Measurements from ENCODE around the gene PI4K2B.
"Not testable (repeated sequence)": the region's sequence is repeated elsewhere in the genome, so short reads cannot be mapped to it uniquely, and the experiment has no call there.

Gene PI4K2B

DNA sequence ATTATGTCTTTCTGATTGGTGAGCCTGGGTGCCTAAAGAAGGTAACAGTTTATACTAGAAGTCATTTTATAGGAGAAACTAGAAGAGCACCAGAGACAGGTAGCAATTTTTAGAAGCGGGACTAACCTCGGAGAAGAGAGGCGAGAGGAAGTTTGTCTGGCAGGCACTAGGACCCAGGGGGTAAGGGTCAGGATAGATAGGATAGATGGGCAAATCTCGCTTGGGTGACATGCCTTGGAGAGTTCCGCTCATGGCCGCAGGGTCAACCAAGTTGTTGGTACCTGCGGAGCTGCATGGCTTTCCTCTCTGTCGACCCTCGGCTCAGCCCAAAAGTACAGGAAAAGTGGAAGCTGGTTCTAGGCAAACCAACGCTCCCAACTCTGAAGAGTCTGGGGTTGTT is 11.3 kb downstream of the PI4K2B start:
- DNase-seq, result no peak

DNA sequence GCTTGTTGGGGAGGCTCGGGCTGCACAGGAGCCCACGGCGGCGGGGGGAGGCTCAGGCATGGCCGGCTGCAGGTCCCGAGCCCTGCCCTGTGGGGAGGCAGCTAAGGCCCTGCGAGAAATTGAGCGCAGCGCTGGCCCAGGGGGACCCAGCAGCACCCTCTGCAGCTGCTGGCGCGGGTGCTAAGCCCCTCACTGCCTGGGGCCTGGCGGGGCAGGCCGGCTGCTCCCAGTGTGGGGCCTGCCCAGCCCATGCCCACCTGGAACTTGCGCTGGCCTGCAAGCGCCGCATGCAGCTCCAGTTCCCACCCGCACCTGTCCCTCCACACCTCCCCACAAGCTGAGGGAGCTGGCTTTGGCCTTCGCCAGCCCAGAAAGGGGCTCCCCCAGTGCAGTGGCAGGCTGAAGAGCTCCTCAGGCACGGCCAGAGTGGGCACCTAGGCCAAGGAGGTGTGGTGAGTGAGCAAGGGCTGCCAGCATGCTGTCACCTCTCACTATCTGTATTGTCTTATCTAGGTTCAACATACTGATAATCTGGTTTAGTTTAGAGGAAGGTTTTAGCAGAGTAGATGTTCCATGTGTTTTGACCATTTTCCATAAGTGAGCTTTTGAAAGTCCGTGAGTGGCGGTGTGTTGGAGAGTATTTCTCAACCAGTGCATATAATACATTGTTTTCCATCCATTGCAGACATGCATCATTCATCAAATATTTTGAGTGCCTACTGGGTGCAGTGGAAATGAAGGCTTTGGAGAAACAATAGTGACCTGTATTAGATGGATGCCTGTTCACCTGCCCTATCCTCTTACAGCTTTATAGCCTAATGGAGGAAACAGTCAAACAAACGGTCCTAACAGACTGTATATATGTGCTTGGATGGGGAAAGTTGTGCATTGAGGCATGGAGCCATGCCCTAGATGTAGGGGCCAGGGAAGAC is 13.1 kb downstream of the PI4K2B start:
- no peak for DNase-seq

DNA sequence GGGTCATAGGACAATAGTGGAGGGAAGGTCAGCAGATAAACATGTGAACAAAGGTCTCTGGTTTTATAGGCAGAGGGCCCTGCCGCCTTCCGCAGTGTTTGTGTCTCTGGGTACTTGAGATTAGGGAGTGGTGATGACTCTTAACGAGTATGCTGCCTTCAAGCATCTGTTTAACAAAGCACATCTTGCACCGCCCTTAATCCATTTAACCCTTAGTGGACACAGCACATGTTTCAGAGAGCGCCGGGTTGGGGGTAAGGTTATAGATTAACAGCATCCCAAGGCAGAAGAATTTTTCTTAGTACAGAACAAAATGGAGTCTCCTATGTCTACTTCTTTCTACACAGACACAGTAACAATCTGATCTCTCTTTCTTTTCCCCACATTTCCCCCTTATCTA is 15.0 kb downstream of the PI4K2B start:
- not testable (repeated sequence) for DNase-seq

DNA sequence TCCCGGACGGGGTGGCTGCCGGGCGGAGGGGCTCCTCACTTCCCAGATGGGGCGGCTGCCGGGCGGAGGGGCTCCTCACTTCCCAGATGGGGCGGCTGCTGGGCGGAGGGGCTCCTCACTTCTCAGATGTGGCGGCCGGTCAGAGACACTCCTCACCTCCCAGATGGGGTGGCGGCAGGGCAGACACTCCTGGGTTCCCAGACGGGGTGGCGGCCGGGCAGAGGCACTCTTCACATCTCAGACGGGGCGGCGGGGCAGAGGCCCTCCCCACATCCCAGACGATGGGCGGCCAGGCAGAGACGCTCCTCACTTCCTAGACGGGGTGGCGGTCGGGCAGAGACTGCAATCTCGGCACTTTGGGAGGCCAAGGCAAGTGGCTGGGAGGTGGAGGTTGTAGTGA is 15.7 kb downstream of the PI4K2B start:
- DNase-seq, result not testable (repeated sequence)

DNA sequence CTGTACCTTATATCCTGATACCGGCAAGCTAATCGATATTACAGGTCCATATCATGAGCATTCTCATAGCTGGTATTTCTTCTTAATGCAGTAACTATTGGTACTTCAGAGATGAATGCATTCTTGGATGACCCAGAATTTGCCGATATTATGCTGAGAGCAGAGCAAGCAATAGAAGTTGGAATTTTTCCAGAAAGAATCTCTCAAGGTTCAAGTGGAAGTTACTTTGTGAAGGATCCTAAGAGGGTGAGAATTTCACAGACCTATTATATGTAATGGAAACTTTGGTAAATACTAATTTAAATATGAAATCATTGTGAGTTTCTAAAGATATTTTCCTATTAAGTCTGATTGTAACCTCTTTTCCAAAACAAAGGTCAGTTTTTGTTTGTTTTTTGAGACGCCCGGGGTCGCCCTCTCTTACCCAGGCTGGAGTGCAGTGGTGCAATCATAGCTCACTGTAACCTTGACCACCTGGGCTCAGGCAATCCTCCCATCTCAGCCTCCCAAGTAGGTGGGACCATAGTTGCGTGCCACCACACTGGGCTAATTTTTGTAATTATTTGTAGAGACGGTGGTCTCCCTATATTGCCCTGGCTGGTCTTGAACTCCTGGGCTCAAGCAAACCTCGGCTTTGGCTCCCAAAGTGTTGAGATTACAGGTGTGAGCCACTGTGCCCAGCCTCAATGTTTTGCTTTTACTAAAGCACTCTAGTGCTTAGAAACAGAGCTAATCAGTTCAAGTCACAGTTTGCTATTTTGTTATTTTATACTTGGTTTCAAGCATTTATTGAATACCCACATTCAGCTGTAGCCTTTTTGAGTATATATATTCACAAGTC is 18.6 kb downstream of the PI4K2B start:
- DNase-seq, result no peak

DNA sequence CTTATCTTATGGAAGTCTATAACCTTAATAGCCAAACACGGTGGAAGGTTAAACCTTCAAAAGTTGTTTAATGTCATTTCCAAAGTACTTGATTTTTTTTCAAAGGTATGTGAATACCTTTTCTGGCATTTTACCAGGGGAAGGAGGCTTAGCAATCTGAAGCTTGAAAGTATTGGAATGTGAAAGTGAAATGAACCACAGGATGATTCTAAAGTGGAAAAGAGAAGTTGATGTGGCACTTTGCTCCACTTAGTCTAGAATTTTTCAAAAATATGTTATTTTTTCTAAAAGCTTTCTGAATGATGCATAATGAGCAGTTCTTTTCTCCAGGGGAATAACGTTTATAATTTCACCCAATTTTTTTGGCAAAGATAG is 19.2 kb downstream of the PI4K2B start:
- no peak for DNase-seq

DNA sequence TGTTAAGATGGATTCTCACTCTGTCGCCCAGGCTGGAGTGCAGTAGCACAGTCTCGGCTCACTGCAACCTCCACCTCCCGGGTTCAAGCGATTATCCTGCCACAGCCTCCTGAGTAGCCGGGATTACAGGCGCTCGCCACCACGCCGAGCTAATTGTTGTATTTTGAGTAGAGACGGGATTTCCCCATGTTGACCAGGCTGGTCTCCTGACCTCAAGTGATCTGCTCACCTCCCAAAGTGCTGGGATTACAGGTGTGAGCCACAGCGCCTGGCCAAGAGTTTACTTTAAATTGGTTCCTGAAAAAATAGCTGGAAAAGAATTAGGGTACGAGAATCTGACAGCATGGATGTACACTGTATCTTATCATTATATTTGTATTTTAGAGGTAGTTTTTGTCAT is 20.0 kb downstream of the PI4K2B start:
- not testable (repeated sequence) for DNase-seq

DNA sequence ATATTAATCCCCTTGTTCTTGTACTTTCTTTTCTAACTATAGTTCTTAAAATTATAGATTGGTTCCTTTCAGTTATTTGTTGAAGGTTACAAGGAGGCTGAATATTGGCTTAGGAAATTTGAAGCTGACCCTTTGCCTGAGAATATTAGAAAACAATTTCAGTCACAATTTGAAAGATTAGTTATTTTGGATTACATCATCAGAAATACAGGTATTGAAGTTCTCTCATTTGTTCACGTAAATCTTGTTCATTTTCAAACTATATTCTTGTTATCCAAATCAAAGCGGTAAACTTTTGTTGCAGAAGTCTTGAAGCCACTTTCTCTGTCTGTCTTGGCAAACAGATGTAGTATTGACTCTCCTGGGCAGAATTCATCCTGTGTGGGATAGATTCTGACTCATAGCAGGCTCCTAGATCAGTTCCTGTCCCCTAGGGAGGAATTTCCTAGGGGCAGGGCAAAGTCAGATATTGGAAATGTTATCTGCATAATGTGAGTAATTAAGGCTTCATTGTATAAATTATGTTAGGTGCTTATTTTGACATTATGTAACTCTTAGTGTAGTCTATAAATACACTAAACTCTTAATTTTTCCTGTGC is 25.2 kb downstream of the PI4K2B start:
- no peak for DNase-seq

DNA sequence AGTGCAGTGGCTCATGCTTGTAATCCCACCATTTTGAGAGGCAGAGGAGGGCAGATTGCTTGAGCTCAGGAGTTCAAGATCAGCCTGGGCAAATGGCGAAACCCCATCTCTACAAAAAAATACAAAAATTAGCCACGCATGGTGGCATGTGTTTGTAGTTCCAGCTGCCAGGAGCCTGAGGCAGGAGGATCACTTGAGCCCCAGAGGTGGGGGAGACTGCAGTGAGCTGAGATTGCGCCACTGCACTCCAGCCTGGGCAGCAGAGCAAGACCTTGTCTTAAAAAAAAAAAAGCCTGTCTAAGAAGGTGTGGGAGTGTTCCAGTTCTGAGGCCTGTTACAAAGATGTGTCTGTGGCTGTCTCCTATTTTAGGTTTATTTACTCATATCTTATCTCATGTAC is 38.0 kb downstream of the PI4K2B start:
- no peak for DNase-seq

DNA sequence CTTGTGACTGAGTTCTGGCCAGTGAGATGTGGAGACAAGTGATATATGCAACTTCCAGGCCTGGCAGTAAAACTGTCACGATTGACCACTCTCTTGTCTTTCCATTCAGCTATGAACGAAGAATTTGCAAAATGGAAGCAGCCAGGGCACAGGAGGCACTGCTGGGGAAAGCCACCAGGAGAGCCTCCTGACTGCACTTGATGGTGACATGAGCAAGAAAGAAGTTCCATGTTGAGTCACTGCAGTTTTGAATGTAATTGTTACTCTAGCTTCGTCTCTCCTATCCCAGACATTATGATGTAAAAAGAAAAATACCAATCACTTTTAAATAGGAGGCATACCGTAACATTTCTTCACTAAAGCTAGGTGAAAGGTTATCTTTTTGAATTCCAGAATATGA is 46.4 kb downstream of the PI4K2B start:
- DNase-seq, result no peak

DNA sequence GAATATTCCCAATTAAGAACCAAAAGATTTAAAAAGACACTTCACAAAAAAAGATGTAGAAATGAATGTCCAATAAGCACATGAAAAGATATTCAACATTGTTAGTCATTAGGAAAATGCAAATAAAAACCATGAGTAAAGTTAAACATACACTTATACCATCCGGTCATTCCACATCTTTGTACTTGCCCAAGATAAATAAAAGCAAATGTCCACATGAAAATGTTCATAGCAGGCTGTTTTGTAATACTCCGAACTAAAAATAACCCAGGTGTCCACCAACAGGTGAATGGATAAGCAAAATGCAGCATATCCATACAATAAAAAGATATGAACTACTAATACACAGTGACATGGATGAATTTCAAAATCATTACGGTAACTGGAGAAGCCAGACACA is 50.1 kb downstream of the PI4K2B start:
- DNase-seq, result no peak

DNA sequence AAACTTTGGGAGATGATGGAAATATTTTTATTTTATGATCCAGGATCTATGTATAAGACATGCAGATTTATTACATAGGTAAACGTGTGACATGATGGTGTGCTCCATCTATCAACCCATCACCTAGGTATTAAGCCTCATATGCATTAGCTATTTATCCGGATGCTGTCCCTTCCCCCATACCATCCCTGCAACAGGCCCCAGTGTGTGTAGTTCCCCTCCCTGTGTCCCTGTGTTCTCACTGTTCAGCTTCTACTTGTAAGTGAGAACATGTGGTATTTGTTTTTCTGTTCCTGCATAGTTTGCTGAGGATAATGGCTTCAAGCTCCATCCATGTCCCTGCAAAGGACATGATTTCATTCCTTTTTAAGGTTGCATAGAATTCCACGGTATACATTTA is 50.6 kb downstream of the PI4K2B start:
- DNase-seq, result no peak

DNA sequence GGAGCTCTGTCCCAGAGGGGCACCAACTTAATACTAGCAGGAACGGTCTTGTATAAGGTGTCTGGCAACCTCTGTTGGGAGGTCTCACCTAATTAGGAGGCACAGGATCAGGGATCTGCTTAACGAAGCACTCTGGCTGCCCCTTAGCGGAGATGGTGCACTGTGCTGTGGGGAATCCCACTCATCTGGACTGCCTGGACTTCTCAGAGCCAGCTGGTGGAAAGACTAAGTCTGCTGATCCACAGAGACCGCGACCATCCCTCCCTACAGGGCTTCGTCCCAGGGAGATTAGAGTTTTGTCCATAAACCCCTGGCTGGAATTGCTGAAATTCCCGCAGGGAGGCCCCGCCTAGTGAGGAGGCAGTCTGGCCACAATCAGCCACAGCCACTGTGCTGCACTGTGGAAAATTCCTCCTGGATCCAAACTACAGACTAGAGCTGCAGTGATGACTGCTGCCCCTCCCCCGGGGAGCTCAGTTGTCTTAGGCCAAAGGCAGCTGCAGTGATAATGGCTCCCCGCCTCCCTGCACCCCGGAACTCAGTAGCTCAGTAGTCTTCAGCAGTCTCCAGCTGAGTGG is 56.7 kb downstream of the PI4K2B start:
- no peak for DNase-seq

DNA sequence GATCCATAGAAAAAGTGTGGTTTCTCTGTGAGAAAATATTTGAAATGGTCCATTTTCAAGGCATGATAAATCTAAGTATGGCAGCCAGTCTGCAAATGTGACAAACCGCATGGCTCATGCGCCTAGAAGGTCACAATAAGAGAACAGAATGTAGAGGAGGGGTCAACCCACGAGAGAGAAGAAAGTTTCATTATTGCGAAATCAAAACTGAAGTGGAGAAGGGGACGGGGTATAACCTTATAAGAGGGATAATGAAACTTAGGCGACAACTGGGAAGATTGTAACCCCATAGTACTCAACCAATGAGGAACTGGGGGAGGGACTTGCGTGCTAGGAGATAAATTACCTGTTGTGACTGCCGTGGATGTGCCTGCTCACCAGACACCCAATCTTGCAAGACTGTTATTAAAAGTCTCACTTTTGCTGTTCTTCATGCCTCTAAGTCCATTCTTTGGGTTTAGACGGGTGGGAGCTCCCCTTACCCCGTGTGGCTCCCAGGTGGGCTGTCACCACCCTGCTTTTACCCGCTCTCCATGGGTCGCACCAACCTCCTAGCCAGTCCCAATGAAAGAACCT is 57.4 kb downstream of the PI4K2B start:
- DNase-seq, result no peak

DNA sequence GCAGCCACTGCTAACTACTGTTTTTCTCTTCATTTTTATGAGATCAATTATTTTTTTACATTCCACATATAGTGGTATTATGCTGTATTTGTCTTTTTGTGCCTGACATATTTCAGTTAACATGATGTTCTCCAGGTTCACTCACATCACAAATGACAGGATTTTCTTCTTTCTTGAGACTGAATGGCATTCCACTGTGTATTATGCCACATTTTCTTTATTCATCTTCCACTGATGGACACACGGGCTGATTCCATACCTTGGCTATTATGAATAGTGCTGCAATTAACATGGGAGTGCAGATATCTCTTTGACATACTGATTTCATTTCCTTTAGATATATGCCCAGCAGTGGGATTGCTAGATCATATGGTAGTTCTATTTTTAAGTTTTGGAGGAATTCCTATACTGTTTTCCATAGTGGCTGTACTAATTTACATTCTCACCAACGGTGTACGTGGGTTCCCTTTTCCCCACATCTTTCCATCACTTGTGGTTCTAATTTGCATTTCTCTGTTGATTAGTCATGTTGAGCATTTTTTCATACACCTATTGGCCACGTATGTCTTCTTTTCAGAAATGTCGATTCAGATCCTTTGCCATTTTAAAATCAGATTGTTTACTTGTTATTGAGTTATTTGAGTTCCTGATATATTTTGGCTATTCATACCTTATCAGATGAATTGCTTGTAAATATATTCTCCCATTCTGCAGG is 63.9 kb downstream of the PI4K2B start:
- no peak for DNase-seq

DNA sequence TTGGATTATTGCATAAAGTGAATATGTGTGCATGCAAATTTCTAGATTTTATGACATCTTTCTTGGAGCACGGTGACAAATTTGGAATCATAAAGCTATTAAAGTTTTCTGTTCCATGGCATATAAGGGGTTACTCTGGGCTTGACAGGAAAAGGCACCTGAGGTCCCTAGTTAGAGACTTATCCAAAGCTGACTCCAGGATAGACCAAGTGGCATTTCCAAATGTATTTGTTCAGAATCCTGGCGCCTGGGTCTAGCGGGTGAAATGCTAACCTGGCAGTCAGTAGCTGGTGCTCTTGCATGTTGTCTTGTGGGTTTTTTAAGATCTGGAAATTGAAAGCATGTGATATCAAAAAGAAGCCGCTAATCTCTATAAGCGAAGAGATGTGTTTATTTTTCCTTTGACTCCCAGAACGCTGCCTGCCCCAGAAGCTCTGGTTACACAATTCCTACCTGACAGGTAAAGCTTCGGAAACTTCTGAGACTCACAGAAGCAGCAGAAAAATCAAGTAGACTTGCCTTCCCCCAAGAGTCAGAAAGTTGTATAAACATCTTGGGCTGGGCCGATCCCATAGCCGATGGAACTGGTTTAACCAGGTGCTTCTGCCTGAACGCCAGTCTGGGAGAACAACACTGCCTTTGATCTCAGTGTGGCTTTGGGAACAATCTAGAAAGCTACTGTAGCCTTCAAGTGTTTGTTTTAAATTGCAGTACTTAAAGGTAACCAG is 65.8 kb downstream of the PI4K2B start:
- DNase-seq, result no peak

DNA sequence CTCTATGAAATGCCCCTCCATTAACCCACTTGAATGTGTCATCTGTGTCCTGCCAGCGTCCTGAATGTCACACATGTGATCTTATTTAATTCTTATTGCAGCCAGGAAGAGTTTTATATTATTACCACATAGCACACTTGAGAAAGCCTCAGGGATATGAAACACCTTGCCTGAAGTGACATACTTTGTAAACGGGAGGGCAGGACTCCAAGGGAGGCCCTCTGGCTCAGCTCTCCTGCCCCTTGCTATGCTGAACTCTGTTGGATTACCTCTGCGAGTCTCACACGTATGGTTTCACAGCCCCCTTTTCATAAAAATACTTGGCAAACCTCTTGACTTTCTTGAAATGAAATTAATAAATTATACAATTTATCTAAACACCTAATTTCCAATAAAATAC is 67.6 kb downstream of the PI4K2B start:
- DNase-seq, result no peak

DNA sequence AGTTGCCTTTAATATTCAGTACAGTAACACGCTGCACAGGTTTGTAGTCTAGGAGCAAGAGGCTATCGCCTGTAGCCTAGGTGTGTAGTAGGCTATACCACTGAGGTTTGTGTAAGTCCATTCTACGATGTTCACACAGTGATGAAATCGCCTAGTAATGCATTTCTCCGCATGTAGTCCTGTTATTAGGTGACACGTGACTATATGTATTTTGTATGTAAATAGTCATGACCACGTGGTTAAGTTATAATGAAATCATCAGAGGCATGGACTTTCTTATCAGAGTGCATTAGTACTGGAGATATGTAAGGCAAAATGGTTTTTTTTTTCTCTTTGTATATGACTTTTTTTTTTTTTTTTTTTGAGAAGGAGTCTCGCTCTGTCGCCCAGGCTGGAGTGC is 68.8 kb downstream of the PI4K2B start:
- DNase-seq, result no peak

DNA sequence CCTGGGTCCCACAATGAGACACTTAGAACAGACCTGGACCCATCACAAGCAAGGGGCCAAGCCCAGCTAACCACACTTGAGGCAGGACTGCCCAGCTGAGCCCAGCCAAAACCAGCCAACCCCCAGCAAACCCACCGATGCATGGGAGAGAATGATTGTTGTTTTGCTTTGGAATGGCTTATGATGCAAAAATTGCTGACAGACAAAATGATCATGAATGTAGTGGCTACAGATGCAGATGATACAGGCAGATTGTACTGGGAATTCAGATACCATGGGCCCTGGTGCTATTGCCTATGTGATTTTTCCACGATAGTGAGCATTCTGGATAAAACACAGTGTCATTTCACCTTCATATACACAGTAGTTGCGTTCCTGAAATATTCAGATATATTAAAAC is 69.7 kb downstream of the PI4K2B start:
- no peak for DNase-seq

DNA sequence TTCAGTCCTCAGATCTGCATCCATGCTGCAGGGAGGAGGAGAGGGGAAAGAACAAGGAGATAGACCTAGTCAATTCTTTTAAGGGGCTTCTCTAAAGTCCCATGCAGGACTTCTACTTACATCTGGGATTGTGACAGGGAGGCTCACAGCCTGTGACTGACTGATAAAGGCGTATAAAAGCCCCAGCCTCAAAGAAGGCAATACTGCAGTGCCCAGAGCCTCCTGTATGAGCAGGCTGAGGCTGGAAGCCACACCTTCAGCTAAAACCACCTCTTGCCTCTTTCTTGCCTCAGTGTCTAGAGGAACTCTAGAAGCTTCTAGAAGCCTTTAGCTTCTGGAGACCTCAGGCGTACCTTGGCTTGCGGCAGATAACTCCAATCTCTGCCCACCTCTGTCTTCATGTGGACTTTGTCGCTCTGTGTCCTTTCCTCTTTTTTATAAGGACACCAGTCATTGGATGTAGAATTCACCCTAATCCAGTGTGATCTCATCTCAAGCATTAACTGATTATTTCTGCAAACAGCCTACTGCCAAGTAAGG is 72.8 kb downstream of the PI4K2B start:
- no peak for DNase-seq

DNA sequence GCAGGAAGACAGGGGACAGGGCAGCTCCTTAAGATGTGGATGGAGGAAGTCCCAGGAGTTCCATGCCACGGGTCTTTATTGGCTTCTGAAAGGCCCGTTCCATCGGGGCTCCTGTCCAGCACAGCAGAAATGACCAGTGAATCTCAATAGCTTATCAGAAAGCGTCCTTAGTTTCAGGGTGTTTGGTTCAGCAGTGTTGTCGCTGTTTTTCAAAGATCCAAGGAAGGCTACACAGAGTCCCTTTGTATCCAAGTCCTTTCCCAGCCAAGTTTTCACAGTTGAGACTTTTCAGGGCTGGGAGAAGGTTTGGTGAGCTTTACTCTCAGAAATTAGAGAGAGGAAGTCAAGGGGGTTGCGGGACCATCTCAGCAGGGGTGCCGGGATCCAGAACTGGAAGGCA is 73.8 kb downstream of the PI4K2B start:
- no peak for DNase-seq

Measured in NCI-H69 (cell line).